Natural killer cell (primary cell): ENCODE results near the gene GNAS-AS1. TPM values are rescaled to one million over a fixed set of nuclear protein-coding genes. Genes with fewer than 3 reads are reported as not detected.

Experiments used
- ATAC-seq, 3 donors: fragments of 150-1000 bp in 2 of 3; fragments of 200-7000 bp in 1 of 3; cut with Tn5 transposase; 1 replicate in 1 of 3; 2 replicates in 2 of 3; pipeline ENCODE4 v1.10.0; 2021; ENCODE audit warnings: mild to moderate bottlenecking in 2 of 3, moderate library complexity in 2 of 3
- DNase-seq, 2 donors: peaks; one replicate each; pipeline versions ENCODE4 v3.0.0 to v3.0.0-alpha.2; 2013 to 2021; ENCODE audit warnings: mixed read lengths in 1 of 2
- H3K27ac ChIP-seq: one replicate; pipeline ENCODE4 v1.5.1; 2013; ENCODE audit warnings: mild to moderate bottlenecking, low read length
- H3K27me3 ChIP-seq: one replicate; pipeline ENCODE4 v1.6.1; 2013; ENCODE audit warnings: low read length; ENCODE audit not compliant: control insufficient read depth, insufficient read depth
- H3K36me3 ChIP-seq: one replicate; pipeline ENCODE4 v1.6.1; 2013; ENCODE audit warnings: low read length; ENCODE audit not compliant: control insufficient read depth, insufficient read depth
- H3K4me1 ChIP-seq: one replicate; pipeline ENCODE4 v1.6.1; 2013; ENCODE audit warnings: low read length; ENCODE audit not compliant: control insufficient read depth, insufficient read depth
- H3K4me3 ChIP-seq: one replicate; pipeline ENCODE4 v1.5.1; 2013; ENCODE audit warnings: low read length
- H3K9me3 ChIP-seq: one replicate; pipeline ENCODE4 v1.6.1; 2013; ENCODE audit warnings: low read length; ENCODE audit not compliant: control insufficient read depth, insufficient read depth
- H3K27ac Mint-ChIP-seq, 2 donors: one replicate each; pipeline ENCODE4 v1.8.0; 2022; ENCODE audit warnings: mild to moderate bottlenecking in 2 of 2, mixed read lengths in 2 of 2, moderate library complexity in 1 of 2
- H3K27me3 Mint-ChIP-seq, 2 donors: one replicate each; pipeline ENCODE4 v1.8.0; 2022; ENCODE audit warnings: low read depth in 2 of 2, mixed read lengths in 2 of 2
- H3K36me3 Mint-ChIP-seq: one replicate; pipeline ENCODE4 v1.8.0; 2022; ENCODE audit warnings: mixed read lengths
- H3K4me1 Mint-ChIP-seq, 2 donors: one replicate each; pipeline ENCODE4 v1.8.0; 2022; ENCODE audit warnings: mixed read lengths in 2 of 2
- H3K4me3 Mint-ChIP-seq: one replicate; pipeline ENCODE4 v1.8.0; 2022; ENCODE audit warnings: mild to moderate bottlenecking, moderate library complexity, mixed read lengths
- H3K9me3 Mint-ChIP-seq, 2 donors: one replicate each; pipeline ENCODE4 v1.8.0; 2022; ENCODE audit warnings: mixed read lengths in 2 of 2
- WGBS: methylation state at CpG from one replicate; pipeline ENCODE4 v1.1.7; 2013; ENCODE audit warnings: missing lambda C conversion rate; ENCODE audit not compliant: insufficient coverage; 5-methylcytosine and 5-hydroxymethylcytosine counted together
- intact Hi-C: fragments of 100-400 bp; cut with micrococcal nuclease; formaldehyde crosslinking; loops from one replicate; pipeline ENCODE4 v1.14.2; 2022
- total RNA-seq, 4 donors: library from RNA; stranded (reverse); fragments of 120-200 nt in 1 of 4; gene quantifications; one replicate each; pipeline versions ENCODE4 v1.2.3 to v1.2.4, GENCODE V29; 2013 to 2022
- TF ChIP-seq, protein P1 (sequence below): fragments of 200-600 bp; IDR thresholded peaks from one replicate; pipeline ENCODE4 v1.8.0; 2022; ENCODE audit warnings: antibody characterized with exemption

GNAS-AS1 gene
- total RNA-seq, 3 donors from 2014 or later (not counting 1 experiment from before 2014, with no cell fraction given), result 0.60 to 0.66 TPM; not detected in 1

DNA sequence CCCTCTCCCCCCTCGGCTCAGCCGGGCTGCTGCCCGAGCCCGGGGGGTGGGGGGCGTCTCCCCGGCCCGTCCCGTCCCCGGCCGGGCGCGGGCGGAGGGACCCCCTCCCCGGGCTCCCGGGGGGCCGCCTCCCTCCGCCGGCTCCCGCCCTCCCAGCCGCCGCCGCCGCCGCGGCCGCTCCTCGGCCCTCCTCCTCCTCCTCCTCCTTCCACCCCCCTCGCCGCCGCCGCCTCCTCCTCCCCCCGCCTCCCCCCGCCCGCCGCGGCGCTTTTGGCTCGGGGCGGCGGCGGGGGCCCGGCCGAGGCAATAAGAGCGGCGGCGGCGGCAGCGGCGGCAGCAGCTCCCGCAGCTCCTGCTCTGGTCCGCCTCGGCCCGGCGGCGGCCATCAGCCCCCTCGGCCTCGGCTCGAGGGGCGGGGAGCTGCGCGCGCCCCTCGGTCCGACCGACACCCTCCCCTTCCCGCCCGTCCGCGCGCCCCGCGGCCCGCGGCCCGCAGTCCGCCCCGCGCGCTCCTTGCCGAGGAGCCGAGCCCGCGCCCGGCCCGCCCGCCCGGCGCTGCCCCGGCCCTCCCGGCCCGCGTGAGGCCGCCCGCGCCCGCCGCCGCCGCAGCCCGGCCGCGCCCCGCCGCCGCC lies 40.5 kb upstream of the GNAS-AS1 start:
- peak; percentile 70 to 82 for DNase-seq
- TF ChIP-seq, protein P1, sequence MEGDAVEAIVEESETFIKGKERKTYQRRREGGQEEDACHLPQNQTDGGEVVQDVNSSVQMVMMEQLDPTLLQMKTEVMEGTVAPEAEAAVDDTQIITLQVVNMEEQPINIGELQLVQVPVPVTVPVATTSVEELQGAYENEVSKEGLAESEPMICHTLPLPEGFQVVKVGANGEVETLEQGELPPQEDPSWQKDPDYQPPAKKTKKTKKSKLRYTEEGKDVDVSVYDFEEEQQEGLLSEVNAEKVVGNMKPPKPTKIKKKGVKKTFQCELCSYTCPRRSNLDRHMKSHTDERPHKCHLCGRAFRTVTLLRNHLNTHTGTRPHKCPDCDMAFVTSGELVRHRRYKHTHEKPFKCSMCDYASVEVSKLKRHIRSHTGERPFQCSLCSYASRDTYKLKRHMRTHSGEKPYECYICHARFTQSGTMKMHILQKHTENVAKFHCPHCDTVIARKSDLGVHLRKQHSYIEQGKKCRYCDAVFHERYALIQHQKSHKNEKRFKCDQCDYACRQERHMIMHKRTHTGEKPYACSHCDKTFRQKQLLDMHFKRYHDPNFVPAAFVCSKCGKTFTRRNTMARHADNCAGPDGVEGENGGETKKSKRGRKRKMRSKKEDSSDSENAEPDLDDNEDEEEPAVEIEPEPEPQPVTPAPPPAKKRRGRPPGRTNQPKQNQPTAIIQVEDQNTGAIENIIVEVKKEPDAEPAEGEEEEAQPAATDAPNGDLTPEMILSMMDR, result no peak
- H3K27me3 ChIP-seq, result no peaks in the 10 kb centered on the region
- H3K4me3 ChIP-seq, result peak overlapping the region; percentile 48
- ATAC-seq, result peak; percentile 33 to 49 (median 42)
- H3K4me1 ChIP-seq, result peaks cover 20% of the 10 kb centered on the region
- H3K36me3 ChIP-seq, result peaks cover under 1% of the 10 kb centered on the region
- Mint-ChIP-seq H3K27ac (peak overlapping the region; percentile 80 to 97), H3K36me3 (no peaks in the 10 kb centered on the region), H3K4me1 (peaks cover 40 to 47% of the 10 kb centered on the region in 2 donors), H3K9me3 (no peaks in the 10 kb centered on the region), H3K4me3 (peak overlapping the region; percentile 75), H3K27me3 (no peaks in the 10 kb centered on the region)
- no peaks in the 10 kb centered on the region for H3K9me3 ChIP-seq
- WGBS, result under 1% methylated on average over 100 of the region's 105 CpGs
- intact Hi-C loops, result loop anchor here (2.0 to 10.0 kb wide), 3 partner anchors 152 to 274 kb away; partner anchors contain the start of genes PRELID3B, STX16 and ZNF831
- H3K27ac ChIP-seq, result peak overlapping the region; percentile 79

DNA sequence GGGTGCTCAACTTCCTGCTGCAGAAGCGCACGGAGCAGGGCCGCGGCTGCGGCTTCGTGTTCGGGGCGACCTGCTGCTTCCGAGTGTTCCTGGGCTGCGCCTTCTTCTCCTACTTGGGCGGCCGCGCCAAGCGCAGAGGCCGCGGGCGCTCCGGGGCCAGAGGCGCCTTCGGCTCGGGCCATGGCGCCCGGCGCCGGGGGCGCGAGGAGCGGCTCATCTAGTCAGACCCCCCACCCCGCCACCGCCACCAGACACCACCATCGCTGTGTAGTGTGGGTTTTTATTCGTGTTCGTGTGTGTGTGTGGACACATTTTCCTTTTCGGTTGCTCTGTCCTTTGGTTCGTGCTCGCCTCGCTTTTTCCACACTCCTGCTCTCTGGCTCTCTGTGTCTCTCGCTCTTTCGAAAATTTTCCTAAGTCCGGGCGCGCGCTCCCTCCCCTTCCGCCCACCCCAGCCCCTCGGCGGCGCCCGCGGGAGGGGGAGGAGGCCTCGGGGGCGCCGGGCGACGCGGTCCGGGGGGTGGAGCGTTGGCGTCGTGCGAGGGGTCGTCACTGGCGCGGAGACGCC lies 39.9 kb upstream of the GNAS-AS1 start:
- intact Hi-C loops, result loop anchor here (2.0 to 10.0 kb wide), 3 partner anchors 152 to 274 kb away; partner anchors contain the start of genes PRELID3B, STX16 and ZNF831
- Histone ChIP-seq H3K9me3 (no peaks in the 10 kb centered on the region), H3K4me3 (peak overlapping the region; percentile 74), H3K4me1 (peaks cover 16% of the 10 kb centered on the region), H3K36me3 (no peaks in the 10 kb centered on the region), H3K27me3 (no peaks in the 10 kb centered on the region), H3K27ac (peak overlapping the region; percentile 87)
- WGBS, result 0% methylated on average over 54 of the region's 64 CpGs
- Mint-ChIP-seq H3K9me3 (no peaks in the 10 kb centered on the region), H3K27ac (peak overlapping the region; percentile 80 to 90), H3K4me3 (peak overlapping the region; percentile 92), H3K4me1 (peaks cover 34 to 41% of the 10 kb centered on the region in 2 donors), H3K36me3 (no peaks in the 10 kb centered on the region), H3K27me3 (no peaks in the 10 kb centered on the region)
- DNase-seq (peak; percentile 66 to 80), ATAC-seq (peak; percentile 26 to 45 (median 32))
- TF ChIP-seq, protein P1, result no peak

DNA sequence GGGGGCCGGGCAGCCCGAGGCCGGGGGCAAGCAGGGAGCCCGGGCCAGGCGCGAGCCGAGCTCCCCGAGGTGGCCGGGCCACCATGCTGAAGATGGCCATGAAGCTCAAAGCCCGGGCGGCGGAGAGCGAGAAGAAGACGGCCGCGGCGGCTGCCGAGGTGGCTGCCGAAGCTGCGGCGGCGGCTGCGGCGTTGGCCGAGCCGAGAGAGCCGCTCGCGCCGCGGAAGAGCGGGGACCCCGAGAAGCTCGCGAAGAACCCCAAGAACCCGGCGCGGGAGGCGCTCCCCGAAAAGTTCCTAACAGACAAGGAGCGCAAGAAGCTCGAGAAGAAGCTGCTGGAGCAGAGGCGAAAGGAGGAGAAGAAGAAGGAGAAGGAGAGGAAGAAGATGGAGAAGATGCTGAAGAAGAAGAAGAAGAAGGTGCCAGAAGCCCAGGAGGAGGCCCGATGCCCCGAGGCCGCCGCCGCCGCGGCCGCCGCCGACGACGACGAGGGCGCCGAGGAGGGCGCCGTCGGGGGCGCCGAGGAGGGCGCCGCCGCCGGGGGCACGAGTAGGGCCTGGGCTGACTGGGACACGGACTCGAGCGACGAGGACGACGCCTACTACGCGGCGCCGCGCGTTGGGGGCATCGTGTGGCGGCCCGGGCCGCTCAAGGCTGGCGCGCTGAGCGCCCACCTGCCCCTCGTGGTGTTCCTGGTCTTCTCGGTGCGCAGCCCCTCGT lies 39.3 kb upstream of the GNAS-AS1 start:
- intact Hi-C loops, result loop anchor here (1.0 to 10.0 kb wide), 4 partner anchors 91 to 275 kb away; partner anchors contain the start of genes NELFCD, PRELID3B, STX16 and ZNF831
- TF ChIP-seq, protein P1, result no peak
- H3K27ac Mint-ChIP-seq, result peak overlapping the region; percentile 80 to 90
- H3K36me3 Mint-ChIP-seq, result no peaks in the 10 kb centered on the region
- Histone ChIP-seq H3K4me1 (peaks cover 14% of the 10 kb centered on the region), H3K36me3 (no peaks in the 10 kb centered on the region), H3K4me3 (peak overlapping the region; percentile 74), H3K9me3 (no peaks in the 10 kb centered on the region), H3K27me3 (no peaks in the 10 kb centered on the region), H3K27ac (peak overlapping the region; percentile 87)
- WGBS, result 26% methylated on average over 91 of the region's 91 CpGs
- ATAC-seq (peak in 1 of 3 donors; percentile 15), DNase-seq (peak; percentile 24 to 81)
- no peaks in the 10 kb centered on the region for H3K27me3 Mint-ChIP-seq
- H3K9me3 Mint-ChIP-seq, result no peaks in the 10 kb centered on the region
- H3K4me1 Mint-ChIP-seq, result peaks cover 27 to 35% of the 10 kb centered on the region in 2 donors
- H3K4me3 Mint-ChIP-seq, result peak overlapping the region; percentile 92
